OCI-LY1 (cell line): ENCODE data around the gene OIT3.

Experiments
- H2AFZ ChIP-seq: fragments of 200-600 bp; sonication (generic), shearing (Covaris generic); 2 replicates; pipeline ENCODE4 v1.6.0; 2014; ENCODE audit warnings: antibody characterized with exemption, mild to moderate bottlenecking, low read length
- H3F3A ChIP-seq: fragments of 200-600 bp; sonication (generic), shearing (Covaris generic); 2 replicates; pipeline ENCODE4 v1.6.0; 2014; ENCODE audit warnings: mild to moderate bottlenecking, antibody characterized with exemption, low read length, moderate library complexity; ENCODE audit not compliant: insufficient read depth
- H3K27ac ChIP-seq: fragments of 200-600 bp; sonication (generic); 2 replicates; pipeline ENCODE4 v1.5.1; 2014; ENCODE audit warnings: low read length, mixed run types, mild to moderate bottlenecking, low read depth; ENCODE audit not compliant: poor library complexity, severe bottlenecking
- H3K27me3 ChIP-seq: fragments of 200-600 bp; sonication (generic); 2 replicates; pipeline ENCODE4 v1.6.0; 2014; ENCODE audit warnings: antibody characterized with exemption, mild to moderate bottlenecking, low read length, moderate library complexity; ENCODE audit not compliant: insufficient read depth
- H3K36me3 ChIP-seq: fragments of 200-600 bp; sonication (generic); 2 replicates; pipeline ENCODE4 v1.6.1; 2014; ENCODE audit warnings: mild to moderate bottlenecking, antibody characterized with exemption, low read length, moderate library complexity, mixed read lengths; ENCODE audit not compliant: insufficient read depth
- H3K4me1 ChIP-seq: fragments of 200-600 bp; sonication (generic); 2 replicates; pipeline ENCODE4 v1.5.1; 2014; ENCODE audit warnings: mild to moderate bottlenecking, low read length, moderate library complexity; ENCODE audit not compliant: insufficient read depth, severe bottlenecking
- H3K4me2 ChIP-seq: fragments of 200-600 bp; sonication (generic), shearing (Covaris generic); 2 replicates; pipeline ENCODE4 v1.6.1; 2014; ENCODE audit warnings: low read length
- H3K4me3 ChIP-seq: fragments of 200-600 bp; sonication (generic); 2 replicates; pipeline ENCODE4 v1.5.1; 2014; ENCODE audit warnings: low read length, low read depth, mild to moderate bottlenecking, mixed read lengths; ENCODE audit not compliant: poor library complexity, severe bottlenecking
- H3K79me2 ChIP-seq: fragments of 200-600 bp; shearing (Covaris generic); 2 replicates; pipeline ENCODE4 v1.6.1; 2016; ENCODE audit warnings: mixed run types, low read length, mixed read lengths; ENCODE audit not compliant: insufficient read depth
- H3K9ac ChIP-seq: fragments of 200-600 bp; sonication (generic), shearing (Covaris generic); 2 replicates; pipeline ENCODE4 v1.6.1; 2014; ENCODE audit warnings: mild to moderate bottlenecking, low read length, mixed read lengths
- H3K9me2 ChIP-seq: fragments of 200-600 bp; sonication (generic), shearing (Covaris generic); 2 replicates; pipeline ENCODE4 v1.6.1; 2014; ENCODE audit warnings: low read depth, mild to moderate bottlenecking, low read length, mixed read lengths
- H3K9me3 ChIP-seq: fragments of 200-600 bp; shearing (Covaris generic); 2 replicates; pipeline ENCODE4 v1.6.1; 2014; ENCODE audit warnings: low read length, mixed read lengths
- H4K20me1 ChIP-seq: fragments of 200-600 bp; sonication (generic), shearing (Covaris generic); 2 replicates; pipeline ENCODE4 v1.6.0; 2016; ENCODE audit warnings: mild to moderate bottlenecking, low read length; ENCODE audit not compliant: insufficient read depth
- EZH2 ChIP-seq: fragments of 200-600 bp; sonication (generic), shearing (Covaris generic); IDR thresholded peaks from 2 replicates; pipeline ENCODE4 v1.8.0; 2017; ENCODE audit warnings: borderline replicate concordance, mixed run types, mild to moderate bottlenecking, antibody characterized with exemption, low read length, moderate library complexity, mixed read lengths
- TF ChIP-seq, protein P1 (sequence below): fragments of 200-600 bp; sonication (generic), shearing (Covaris generic); IDR thresholded peaks from 2 replicates; pipeline ENCODE4 v1.5.1; 2017; ENCODE audit warnings: mild to moderate bottlenecking, antibody characterized with exemption, low read length, moderate library complexity, mixed read lengths

OIT3 gene

DNA sequence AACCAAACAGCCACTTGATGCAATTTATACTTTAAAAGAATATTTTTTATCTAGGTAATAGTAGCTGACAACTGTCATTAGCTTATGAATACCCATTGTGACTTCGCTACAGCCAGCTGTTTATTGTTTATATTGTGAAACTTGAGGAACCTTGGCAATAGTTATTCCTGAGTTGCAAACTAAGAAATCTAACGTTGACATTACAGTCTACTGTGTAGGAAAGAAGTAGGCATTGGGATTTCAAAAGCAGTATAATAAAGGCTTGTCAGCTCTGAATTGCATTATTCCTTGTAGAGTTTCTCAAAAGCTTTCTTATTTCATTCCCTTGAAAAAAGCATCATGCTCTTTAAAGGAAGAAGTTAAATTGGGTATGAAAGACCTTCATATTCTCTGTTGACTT, 42.7 kb upstream of the OIT3 start:
- Histone ChIP-seq H2AFZ (no peak overlapping the region), H3K9ac (no peak overlapping the region), H3K9me2 (no peaks in the 10 kb centered on the region), H3F3A (no peaks in the 10 kb centered on the region), H3K79me2 (no peaks in the 10 kb centered on the region), H3K27me3 (no peaks in the 10 kb centered on the region), H3K9me3 (peaks cover 4% of the 10 kb centered on the region; the same call in 1 of the 2 replicates), H3K4me2 (no peak overlapping the region), H3K36me3 (no peaks in the 10 kb centered on the region), H3K27ac (no peak overlapping the region), H4K20me1 (no peaks in the 10 kb centered on the region), H3K4me3 (no peak overlapping the region), H3K4me1 (no peaks in the 10 kb centered on the region)
- TF ChIP-seq, protein P1, sequence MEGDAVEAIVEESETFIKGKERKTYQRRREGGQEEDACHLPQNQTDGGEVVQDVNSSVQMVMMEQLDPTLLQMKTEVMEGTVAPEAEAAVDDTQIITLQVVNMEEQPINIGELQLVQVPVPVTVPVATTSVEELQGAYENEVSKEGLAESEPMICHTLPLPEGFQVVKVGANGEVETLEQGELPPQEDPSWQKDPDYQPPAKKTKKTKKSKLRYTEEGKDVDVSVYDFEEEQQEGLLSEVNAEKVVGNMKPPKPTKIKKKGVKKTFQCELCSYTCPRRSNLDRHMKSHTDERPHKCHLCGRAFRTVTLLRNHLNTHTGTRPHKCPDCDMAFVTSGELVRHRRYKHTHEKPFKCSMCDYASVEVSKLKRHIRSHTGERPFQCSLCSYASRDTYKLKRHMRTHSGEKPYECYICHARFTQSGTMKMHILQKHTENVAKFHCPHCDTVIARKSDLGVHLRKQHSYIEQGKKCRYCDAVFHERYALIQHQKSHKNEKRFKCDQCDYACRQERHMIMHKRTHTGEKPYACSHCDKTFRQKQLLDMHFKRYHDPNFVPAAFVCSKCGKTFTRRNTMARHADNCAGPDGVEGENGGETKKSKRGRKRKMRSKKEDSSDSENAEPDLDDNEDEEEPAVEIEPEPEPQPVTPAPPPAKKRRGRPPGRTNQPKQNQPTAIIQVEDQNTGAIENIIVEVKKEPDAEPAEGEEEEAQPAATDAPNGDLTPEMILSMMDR: no peak
- TF ChIP-seq EZH2: no peak

DNA sequence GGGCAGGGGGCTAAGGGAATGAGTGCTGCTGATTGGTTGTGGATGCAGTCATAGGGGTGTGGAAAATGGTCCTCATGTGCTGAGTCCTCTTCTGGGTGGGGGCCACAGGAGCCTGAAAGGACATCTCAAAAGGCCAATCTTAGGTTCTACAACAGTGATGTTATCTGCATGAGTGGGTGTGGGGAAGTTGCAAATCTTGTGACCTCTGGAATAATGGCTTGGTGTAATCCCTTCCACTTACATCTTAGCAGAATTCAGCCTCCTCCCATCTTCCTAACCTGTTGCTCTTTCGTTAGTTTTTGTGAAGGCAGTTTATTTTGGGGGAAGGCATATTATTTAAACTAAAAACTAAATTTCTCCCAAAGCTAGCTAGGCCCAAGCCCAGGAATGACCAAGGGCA, 42.0 kb upstream of the OIT3 start:
- Histone ChIP-seq H3K36me3 (no peaks in the 10 kb centered on the region), H3K4me1 (no peaks in the 10 kb centered on the region), H4K20me1 (no peaks in the 10 kb centered on the region), H3K9me3 (peaks cover 4% of the 10 kb centered on the region; the same call in 1 of the 2 replicates), H3K9ac (no peak overlapping the region), H3K4me3 (no peak overlapping the region), H3K27ac (no peak overlapping the region), H3K27me3 (no peaks in the 10 kb centered on the region), H2AFZ (no peak overlapping the region), H3K4me2 (no peak overlapping the region), H3F3A (no peaks in the 10 kb centered on the region), H3K9me2 (no peaks in the 10 kb centered on the region), H3K79me2 (no peaks in the 10 kb centered on the region)
- TF ChIP-seq EZH2: no peak
- TF ChIP-seq, protein P1: no peak

DNA sequence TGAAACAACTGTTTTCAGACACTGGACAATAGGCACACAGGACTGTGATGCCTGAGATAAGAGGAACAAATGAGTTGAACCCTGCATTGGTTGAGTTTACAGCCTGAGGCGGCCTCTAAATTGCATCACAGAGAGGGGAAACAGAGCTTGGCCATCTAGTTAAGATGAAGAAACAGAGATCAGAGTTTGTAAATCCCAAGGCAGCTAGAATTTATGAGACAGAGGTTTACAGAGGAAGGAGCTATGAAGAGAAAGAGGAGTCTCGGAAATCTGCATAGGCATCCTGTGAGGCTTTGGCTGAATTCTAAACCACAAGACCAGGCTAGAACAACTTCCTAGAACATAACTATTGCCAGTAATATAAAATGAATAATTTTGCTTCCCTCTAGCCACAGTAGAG, 41.0 kb upstream of the OIT3 start:
- no peak overlapping the region for H3K9ac ChIP-seq
- H3K4me2 ChIP-seq: no peak overlapping the region
- no peaks in the 10 kb centered on the region for H3K79me2 ChIP-seq
- H3K9me3 ChIP-seq: peaks cover 4% of the 10 kb centered on the region; the same call in 1 of the 2 replicates
- no peak overlapping the region for H3K4me3 ChIP-seq
- no peak overlapping the region for H3K27ac ChIP-seq
- no peaks in the 10 kb centered on the region for H3K36me3 ChIP-seq
- TF ChIP-seq EZH2: no peak
- TF ChIP-seq, protein P1: no peak
- H3K9me2 ChIP-seq: no peaks in the 10 kb centered on the region
- no peak overlapping the region for H2AFZ ChIP-seq
- no peaks in the 10 kb centered on the region for H3F3A ChIP-seq
- H4K20me1 ChIP-seq: no peaks in the 10 kb centered on the region
- no peaks in the 10 kb centered on the region for H3K4me1 ChIP-seq
- H3K27me3 ChIP-seq: no peaks in the 10 kb centered on the region
